DND-41 (cell line): ENCODE measurements around the gene HMMR.

Experiments
- EZH2 ChIP-seq: IDR thresholded peaks from 3 replicates; pipeline ENCODE4 v1.6.1; 2012; ENCODE audit warnings: borderline replicate concordance, low read depth, mild to moderate bottlenecking, moderate library complexity, low read length, inconsistent platforms; ENCODE audit not compliant: severe bottlenecking
- TF ChIP-seq, protein P1 (sequence below): IDR thresholded peaks from 2 replicates; pipeline ENCODE4 v1.5.1; 2012; ENCODE audit warnings: borderline replicate concordance, low read length, moderate library complexity, mild to moderate bottlenecking; ENCODE audit not compliant: poor library complexity, severe bottlenecking; ENCODE audit errors: extremely low read depth

DNA sequence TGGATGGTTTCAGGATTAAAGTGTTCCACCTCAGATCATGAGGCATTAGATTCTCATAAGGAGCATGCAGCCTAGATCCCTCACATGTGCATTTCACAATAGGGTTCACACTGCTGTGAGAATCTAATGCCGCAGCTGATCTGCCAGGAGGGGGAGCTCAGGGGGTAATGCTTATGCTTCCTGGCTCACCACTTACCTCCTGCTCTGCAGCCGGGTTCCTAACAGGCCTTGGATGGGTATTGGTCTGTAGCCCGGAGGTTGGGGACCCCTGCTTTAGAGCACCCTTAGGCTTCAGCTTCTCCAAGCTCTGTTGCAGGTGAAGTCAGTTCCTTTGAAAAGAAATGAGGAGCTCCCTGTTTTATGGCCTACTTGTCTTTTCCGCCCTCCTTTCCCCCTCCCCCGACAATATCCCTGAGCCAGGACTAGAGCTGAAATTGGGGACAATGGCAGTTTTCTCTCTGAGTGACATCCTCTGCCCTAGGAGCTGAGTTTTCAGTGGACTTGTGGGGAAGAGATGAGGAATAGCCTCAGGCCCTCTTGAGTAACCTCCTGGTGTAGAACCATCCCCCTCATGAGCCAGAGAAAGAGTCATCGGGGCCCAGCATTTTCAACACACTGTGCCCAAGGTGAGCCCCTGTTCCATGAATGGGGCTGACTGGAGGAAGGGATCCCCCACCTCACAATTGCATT is 28.8 kb downstream of the HMMR start:
- TF ChIP-seq, protein P1, sequence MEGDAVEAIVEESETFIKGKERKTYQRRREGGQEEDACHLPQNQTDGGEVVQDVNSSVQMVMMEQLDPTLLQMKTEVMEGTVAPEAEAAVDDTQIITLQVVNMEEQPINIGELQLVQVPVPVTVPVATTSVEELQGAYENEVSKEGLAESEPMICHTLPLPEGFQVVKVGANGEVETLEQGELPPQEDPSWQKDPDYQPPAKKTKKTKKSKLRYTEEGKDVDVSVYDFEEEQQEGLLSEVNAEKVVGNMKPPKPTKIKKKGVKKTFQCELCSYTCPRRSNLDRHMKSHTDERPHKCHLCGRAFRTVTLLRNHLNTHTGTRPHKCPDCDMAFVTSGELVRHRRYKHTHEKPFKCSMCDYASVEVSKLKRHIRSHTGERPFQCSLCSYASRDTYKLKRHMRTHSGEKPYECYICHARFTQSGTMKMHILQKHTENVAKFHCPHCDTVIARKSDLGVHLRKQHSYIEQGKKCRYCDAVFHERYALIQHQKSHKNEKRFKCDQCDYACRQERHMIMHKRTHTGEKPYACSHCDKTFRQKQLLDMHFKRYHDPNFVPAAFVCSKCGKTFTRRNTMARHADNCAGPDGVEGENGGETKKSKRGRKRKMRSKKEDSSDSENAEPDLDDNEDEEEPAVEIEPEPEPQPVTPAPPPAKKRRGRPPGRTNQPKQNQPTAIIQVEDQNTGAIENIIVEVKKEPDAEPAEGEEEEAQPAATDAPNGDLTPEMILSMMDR: peak; percentile 36
- TF ChIP-seq EZH2: no peak
